GM21381 (cell line): ENCODE data around the gene MYO1A.

Experiments
- ATAC-seq: cut with Tn5 transposase; IDR thresholded peaks from one replicate; pipeline ENCODE4 v1.9.1; 2021; ENCODE audit warnings: mild to moderate bottlenecking, moderate library complexity; ENCODE audit not compliant: unreplicated experiment

MYO1A gene

DNA sequence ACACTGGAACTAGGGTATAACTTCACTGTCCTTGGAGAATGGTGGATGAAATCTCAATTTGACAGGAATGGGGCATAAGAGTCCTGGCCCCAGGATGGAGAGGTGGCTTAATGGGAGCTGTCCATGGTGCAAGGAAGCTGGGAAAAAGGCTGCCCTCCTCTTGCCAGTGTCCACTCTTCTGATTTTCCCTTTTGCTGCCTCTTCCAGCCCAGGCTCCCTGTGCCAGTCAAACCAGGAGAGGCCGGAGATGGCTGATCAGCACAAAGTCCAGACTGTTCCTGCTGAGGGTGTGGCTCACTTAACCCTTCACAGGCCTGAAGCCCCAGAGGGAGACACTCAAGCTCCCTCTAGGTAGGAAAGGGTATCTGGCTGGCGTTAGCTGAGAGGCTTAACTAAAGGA lies at the start of gene MYO1A:
Gene MYO1A, minus strand, starts transcription at position 240 of the 400 bp plus-strand sequence. CDS start 1,806 bp downstream, outside the sequence.
- ATAC-seq: no peak

DNA sequence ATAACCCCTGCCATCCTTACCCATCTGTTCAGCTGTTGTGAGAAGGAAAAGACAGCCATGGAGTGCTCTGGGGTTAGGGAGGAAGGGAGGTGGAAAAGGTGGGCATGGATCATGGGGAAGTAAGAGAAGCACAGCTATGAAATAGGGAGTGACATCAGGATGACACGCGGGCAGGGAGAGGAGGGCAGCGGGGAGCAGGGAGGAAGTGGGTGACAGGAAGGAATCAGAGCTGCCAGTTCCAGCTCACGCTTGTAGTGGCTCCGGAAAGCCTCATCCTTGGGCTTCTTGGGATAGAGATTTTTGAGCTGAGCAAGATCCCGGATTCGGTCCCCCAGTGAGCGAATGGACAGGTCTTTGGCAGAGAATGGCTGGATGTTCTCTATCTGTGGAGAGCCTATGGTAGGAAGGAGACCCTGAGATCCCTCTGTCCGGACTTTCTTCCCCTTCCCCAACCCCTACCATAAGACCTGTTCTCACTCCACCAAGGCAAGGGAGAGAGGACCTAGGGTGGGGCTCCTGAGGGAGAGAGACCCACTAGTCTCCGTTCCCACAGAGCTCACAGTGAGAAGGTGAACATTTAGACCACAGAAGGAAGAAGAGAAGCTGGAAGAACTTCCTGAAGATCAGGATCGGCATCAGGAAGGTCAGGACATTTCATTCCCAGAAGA lies 49.3 kb upstream of the MYO1A start:
- ATAC-seq: no peak

DNA sequence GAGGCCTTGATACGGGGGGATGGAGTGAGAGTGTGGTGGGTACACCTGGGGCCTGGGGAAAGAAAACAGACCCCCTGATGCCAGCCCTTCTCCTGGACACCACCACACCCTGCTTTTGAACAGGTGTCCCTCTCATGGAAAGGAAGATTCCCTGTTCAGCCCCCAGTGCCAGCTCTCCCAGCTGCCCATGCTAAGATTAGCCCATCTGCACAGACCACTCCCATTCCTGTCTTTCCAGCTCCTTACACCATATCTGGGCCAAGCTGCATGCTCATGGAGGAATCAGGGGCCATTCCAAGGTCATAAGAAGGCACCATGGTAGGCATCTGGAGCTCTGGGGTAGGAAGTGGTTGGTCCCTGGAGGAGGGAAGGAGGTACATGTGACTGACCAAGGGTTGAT lies 48.6 kb upstream of the MYO1A start:
- ATAC-seq: no peak

DNA sequence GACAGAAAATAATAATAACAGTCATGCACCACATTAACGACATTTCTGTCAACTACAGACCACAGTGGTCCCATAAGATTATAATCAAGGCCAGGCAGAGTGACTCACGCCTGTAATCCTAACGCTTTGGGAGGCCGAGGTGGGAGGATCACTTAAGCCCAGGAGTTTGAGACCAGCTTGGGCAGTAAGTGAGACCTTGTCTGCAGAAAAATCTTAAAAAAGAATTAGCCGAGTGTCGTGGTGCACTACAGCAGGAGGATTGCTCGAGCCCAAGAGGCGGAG lies 47.6 kb upstream of the MYO1A start:
- ATAC-seq: no peak

DNA sequence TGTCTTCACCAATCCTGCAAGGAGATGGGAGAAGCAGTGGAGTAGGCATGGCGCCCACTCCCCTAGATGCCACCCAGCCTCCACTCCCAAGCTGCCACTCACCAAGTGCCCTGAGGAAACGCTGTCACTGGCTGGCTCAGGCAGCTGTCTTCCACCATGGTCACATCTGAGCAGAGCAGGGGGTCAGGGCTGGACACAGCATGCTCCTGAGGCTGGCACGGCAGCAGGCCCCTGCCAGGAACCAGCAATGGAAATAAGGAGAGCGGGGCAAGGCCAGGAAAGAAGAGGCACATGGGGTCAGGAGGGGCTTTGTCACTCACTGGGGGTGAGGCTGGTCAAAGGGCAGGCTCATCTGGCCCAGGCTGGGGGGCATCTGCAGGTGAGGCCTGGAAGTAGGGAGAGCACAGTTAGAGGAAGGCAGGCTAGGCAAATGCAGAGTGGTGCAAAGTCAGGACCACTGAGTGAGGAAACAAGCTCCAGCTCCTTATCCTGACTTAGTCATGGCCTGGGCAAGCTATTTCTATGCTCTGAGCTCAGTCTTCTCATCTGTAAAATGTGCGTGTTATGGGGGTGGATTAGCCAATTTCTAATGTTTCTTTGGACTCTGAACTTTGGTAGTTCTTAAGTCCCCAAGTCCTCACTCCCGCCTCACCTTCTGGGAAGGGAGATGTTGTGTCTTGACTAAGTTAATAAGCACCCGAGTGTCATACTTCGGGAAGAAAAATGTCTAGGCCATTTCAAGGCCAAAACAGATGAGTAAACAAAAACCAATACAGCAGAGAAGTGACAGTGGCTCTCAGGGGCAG lies 47.0 kb upstream of the MYO1A start:
- no peak for ATAC-seq

DNA sequence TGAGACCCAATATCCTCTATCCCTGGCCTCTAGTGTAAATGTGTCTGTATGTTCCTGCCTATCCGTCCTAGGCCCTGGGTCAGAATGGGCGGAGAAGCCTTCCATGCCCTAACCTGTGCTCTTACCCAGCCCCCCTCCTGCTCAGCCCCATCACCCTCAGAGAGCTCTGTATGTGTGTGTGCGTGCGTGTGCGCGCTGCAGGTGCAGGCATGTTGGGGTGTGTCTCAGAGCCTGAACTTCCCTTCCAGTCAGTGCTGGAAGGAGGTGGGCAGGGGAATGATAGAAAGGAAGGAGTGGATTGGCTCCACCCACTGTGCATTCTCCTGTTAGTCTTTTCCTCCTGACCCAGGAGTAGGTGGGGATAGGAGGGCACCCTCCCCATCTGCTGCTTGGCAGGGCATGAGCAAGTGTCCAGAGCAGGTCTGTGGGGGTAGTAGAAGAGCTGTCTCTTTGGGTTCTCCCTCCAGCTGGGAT lies 46.2 kb upstream of the MYO1A start:
- ATAC-seq: no peak

DNA sequence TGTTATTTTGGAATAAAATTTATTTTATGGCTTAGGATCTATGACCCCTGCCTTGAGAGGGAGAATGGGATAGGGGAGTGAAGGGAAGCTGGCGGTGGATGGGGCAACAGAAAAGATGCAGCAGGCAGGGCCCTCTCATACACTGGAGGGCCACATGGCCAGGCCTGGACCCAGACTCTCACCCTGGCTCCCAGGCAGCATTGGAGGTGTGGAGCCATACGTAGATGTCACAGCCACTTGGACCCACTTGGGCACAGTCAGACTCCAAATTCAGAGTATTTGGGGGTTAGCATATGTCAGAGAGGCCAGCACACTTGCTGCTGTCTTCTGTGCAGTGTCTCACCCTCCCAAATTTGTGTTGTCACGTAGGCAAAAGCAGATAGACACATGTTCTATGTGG lies 45.5 kb upstream of the MYO1A start:
- no peak for ATAC-seq

DNA sequence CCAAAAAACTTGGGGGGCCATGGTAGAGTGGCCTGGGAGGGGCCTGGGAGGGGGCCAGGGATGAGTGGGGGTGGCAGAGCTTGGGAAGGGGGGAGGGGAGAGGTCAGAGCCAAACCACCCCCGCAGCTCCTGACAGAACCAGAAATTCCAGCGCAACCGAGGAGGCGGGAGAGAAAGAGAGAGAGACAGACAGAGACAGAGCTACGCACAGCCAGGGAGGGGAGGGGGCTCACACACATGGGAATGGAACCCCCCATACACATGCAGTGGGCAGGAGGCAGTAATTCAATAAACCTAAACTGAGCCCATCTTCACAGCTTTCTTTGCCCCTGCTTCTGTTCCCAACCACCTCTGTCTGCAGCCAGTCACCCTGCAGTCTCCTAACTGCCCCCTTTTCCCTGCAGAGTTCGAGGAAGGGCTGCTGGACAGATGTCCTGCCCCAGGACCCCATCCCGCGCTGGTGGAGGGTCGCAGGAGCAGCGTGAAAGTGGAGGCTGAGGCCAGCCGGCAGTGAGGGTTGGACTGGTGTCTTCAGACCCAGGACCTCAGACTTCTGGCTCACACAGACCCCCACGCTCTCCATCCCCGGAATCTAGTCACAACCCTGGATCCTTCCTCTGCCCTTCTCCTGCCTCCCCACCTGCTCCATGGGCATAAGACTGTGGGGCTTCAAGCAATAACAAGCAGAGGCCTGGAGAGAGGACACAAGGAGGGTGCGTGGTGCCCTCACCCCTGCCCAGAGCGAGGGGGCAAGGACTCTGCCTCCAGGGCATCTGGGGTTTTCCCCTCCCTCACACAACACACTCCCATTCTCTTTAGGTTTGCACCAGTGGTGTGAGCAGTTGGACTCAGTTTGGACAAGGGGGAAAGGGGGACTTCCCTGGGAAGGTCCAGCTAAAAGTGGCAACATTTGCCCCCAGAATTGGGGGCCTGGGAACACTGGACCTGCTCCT lies 44.6 kb upstream of the MYO1A start:
- no peak for ATAC-seq

DNA sequence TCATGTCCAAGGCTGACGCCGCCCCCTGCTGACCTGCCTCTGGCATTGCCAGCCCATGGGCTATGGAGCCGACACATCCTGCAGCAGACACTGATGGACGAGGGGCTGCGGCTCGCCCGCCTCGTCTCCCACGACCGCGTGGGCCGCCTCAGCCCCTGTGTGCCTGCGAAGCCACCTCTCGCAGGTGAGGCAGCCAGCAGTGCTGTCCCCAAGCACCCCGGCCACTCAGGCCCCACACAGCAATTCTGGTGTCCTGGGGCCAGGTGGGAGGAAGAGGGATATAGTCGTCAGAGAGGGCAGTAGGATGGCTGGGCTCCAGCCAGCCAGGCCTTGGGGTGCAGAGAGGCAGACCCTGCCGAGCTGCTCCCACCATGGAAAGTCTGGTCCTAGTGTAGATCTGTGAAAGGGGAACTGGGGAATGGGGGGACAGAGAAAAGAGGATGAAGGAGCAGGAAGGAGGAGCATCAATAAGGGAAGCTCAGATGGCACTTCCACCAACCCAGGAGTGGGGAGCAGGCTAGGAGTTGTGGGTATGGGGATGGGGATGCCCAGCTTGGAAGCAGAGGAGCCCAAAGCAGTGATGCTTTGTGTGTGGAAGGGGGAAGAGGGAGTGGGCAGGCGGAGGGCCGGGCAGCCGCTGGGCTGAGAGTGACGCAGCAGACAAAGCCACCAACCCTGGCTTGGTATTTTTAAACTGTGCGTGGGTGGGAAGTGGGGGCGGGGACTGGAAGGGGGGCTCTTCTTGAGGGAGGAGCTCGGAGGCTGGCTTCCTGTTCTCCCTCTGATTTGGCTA lies 43.7 kb upstream of the MYO1A start:
- ATAC-seq: no peak

DNA sequence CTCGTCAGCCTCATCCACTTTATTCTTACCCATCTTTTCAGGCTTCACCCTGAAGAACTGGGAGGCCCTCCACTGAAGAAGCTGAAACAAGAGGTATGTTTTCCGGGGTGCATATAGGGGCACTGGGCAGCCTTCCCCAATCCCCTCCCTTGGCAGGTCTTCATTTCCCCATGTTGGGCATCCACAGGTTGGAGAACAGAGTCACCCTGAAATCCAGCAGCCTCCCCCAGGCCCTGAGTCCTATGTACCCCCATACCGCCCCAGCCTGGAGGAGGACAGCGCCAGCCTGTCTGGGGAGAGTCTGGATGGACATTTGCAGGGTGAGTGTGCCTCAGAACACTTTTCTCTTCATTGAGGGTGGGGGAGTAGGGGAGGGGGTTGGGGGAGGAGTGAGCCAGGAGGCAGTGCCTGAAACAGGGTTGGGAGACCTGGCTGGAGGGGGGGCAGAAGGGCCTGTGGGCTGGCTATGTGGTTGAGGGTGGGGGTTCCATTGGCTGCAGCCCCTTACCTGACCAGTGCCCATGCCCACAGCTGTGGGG lies 43.0 kb upstream of the MYO1A start:
- ATAC-seq: no peak

DNA sequence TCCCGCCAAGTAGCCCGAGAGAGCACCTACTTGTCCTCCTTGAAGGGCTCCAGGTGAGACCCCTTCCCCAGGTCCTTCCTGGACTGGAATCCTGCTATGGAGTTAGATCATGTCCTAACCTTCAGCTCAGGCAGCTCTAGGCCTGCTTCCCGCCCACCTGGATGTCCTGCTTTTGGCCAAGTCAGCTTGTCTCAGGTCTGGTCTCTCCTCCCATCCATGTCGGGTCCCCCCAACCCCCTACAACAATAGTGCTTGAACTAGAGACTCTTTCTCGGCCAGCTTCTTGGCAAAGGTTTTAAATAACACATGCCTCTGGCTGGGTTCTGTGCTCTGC lies 42.6 kb upstream of the MYO1A start:
- ATAC-seq: no peak

DNA sequence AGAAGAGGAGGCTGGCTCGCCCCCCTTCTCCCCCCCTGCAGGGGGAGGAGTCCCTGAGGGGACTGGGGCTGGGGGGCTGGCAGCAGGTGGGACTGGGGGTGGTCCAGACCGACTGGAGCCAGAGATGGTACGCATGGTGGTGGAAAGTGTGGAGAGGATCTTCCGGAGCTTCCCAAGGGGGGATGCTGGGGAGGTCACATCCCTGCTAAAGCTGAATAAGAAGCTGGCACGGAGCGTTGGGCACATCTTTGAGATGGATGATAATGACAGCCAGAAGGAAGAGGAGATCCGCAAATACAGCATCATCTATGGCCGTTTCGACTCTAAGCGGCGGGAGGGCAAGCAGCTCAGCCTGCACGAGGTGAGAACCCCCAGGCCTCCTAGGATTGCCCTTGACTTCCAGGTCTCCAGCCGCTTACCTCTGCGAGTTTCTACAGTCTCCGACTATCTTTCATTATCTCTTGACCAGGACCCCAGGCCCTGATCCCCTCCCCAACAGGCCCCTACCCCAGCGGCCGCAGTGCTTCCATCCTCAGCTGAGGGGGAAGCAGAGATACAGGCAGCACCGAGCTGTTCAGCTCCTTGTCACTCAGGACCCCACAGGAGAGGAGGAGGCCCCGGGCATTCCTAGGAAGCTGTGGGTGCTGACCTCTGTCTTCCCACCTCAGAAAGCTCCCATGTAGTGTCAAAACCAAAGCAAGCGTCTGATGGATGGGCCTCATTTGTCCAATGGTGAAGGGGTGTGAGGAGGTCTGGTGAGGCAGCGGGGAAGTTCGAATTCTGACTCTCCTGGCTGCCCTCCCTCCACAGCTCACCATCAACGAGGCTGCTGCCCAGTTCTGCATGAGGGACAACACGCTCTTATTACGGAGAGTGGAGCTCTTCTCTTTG lies 42.0 kb upstream of the MYO1A start:
- no peak for ATAC-seq

DNA sequence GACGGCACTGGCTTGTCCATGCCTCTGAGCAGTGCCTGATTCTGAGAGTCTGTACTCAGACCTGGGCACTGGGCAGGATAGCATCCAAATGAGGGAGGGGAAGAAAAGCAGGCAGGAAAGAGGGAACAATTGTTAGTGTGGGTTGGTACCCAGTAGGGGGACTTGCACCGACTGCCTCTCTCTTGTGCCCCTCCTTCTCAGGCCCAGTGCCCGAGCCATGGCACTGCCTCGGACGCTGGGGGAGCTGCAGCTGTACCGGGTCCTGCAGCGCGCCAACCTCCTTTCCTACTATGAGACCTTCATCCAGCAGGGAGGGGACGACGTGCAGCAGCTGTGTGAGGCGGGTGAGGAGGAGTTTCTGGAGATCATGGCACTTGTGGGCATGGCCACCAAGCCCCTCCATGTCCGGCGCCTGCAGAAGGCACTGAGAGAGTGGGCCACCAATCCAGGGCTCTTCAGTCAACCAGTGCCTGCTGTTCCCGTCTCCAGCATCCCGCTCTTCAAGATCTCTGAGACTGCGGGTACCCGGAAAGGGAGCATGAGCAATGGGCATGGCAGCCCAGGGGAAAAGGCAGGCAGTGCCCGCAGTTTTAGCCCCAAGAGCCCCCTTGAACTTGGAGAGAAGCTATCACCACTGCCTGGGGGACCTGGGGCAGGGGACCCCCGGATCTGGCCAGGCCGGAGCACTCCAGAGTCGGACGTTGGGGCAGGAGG lies 41.2 kb upstream of the MYO1A start:
- no peak for ATAC-seq

DNA sequence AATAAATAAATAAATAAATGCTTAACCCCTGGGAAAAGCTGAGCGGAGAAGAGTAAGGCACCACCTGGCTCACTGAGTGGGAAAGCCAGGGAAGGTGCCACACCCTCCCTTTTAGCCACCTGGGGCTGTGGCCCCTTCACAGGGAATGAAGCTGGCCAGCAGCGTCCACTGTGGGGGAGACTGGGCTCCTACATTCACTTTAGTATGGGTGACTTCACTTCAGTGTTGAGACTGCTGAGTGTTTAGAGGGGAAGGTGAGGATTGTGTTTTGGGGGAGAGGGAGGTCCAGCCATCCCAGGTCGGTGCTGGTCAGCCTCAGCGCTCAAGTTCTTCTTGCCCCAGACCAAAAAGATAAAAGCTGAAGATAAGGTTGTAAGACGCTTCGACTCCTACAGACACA lies 40.6 kb upstream of the MYO1A start:
- no peak for ATAC-seq

DNA sequence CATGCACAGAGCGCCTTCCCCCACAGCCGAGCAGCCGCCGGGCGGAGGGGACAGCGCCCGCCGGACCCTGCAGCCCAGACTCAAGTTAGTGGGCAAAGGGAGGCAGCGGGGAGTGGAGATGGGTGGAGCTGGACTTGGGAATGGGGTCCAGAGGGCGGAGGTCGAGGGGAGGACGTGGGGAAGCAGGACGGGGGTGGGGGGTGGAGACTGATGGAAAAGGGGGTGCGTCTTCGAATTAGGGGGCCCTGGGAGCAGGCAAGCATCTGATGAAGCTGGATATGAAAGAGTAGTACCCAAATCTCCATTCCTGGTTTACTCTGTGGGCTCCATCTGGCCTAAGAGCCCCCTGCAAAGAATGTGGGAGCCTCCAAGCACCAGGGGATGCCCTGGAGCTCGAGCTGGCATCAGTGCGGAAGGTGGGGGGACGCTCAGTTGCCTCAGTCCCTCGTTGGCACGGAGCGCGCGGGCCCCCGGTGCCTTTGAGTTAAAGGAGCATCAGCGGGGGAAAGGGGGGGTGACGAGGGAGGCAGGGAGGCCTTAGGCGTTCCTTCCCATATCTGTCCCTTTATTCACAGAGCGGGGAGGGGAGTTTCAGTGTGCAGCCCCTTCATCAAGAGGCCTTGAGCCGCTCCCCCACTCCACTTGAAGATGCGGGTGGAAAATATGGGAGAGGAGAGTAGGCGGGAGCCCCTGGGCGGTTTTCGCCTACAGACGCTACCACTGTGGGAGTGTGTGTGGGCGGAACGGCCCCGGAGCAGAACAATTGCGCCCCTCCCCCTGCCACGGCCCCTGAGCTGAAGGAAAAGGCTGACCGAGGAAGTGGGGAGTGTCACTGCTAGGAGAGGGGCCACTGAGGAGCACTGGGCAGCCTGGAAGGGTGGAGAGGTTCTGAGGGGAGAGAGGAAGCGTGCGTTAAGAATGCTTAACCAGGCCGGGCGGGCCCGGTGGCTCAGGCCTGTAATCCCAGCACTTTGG lies 39.6 kb upstream of the MYO1A start:
- ATAC-seq: no peak

DNA sequence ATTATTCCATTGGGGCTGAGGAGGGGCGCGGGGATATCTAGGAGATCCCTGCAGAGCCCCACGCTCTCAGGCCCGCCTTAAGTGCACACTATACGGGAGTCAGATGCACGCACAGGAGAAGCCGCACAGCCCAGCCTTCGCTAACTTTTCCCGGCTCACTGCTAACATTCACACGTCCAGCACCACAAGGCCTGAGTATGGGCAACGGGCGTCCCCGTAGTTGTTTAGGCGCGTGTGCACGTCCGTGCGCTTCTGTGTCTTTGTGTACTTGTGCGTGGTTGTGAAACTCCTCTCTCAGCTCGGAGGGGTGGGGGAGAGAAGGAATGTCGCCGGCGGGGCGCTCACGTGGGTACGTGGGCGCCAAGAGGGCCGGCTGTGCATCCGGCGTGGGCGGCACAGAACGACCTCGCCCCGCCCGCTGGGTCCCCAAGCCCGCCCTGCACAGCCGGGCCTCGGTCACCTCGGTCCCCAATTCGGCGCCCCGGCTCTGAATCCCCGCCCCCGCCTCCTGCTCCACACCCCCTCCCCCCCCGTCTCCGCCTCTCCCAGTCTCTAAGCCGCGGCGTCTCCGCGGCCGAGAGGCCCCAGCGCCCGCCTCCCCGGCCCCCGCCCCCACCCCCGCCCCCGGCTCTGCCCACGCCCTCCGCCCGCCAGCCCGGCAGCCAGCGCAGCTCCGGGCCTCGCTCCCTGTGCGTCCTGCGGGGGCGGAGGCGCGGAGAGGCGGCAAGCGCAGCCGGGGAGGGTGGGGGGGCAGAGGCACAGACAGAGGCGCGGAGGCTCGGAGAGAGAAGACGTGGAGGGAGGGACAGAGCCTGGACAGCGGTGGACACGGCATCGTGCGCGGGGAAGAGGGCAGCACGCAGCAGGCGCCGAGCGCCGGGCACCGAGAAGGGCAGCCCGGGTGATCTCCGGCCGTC lies 38.7 kb upstream of the MYO1A start, which contains the start of gene NAB2:
Gene NAB2, plus strand, starts transcription at position 761 of the 917 bp plus-strand sequence. CDS start 158 bp downstream, outside the sequence.
- ATAC-seq: peak; percentile 64
